Activated CD4-positive, CD25-positive, alpha-beta regulatory T cell treated with anti-CD3 and anti-CD28 coated beads, Interleukin-2, amount 50 U/mL, for 72 hours (primary cell): ENCODE data around the gene FOCAD.

Source experiments
- DNase-seq: peaks from one replicate; pipeline ENCODE4 v3.0.0; 2021

The FOCAD gene

DNA sequence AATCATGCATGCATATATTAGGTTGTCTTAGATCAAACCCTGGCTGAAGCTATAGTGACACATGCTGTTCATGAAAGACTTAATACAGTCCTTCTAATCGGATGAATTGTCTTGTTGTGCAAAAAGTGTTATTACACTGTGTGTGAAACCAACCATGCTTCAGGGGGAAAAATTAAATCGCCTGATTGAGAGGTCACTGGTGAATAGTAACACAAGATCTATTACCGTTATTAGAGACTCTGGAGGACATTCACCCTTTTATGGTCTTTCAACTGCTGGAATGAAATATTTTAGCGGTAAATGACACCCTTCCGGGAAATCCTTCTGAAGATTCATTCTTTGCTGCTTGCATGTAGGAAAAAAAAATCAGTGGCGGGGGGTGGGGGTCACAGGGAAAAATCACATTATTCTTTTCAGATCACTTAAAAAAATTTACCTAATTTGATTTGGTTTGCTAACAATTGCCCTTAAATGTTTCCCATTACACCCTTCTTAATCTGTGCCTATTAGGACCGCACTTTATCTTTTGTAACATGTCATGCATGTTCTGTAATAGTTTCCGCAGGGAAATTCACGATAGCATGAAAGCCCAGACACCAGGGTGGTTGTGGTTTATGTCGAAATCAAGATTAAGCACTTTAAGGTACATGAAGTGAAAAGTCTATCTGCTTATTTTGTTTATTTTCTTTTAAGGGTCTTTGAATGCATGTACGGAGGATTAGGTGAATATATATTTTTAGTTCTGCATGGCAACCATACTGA lies 120.6 kb downstream of the FOCAD start:
- DNase-seq: no peak

DNA sequence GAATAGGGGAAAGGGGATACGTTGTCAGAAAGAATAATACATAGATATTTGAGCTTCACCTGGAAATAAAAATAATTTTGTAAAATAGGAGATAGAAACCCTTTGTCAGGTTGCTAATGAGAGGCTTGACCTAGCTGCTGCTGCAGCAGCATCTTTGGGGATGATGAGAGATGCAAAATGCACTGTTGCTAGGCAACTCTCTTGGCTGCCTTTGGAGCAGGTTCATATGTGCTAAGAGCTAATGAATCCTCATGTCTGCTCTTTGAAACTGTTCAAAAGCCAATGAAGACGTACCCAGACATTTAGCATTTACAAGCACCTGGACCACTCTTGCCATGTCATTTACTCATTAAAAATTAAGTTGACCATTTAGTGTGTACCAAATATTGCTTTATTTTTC lies 121.7 kb downstream of the FOCAD start:
- DNase-seq: no peak

DNA sequence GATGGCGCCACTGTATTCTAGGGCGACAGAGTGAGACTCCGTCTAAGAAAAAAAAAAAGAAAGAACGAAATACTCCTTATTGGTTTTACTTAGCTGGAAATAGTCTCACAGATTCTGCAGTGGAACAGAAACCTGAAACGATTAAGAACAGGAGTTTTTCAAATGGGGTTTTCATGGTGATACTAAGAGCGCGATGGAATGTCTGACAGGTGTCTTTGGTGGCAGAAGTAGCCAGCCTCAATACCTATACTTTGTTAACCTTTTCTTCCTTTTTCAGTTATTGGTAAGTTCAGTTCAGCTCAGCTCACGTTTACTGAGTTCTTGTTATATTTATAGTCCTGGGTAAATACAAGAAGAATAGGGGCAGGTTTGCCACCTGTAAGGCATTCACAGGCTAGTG lies 123.9 kb downstream of the FOCAD start:
- no peak for DNase-seq

DNA sequence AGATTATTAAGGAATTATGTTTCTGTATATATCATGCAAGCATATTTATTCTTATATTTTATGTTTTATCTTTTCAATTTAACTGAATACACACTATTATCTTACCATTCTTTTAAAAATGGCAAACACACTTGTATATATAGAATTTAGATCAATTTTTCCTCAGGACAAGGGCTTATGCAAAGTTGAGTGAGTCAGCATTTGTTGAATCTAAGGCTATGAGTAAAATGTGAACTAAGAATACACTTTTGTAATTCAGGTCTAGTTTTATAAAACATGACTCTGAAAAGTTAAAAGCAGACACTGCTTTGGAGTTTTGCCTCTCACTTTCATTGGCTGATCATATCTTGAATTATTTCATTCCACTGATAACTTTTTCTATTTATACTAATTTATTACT lies 127.8 kb downstream of the FOCAD start:
- no peak for DNase-seq

DNA sequence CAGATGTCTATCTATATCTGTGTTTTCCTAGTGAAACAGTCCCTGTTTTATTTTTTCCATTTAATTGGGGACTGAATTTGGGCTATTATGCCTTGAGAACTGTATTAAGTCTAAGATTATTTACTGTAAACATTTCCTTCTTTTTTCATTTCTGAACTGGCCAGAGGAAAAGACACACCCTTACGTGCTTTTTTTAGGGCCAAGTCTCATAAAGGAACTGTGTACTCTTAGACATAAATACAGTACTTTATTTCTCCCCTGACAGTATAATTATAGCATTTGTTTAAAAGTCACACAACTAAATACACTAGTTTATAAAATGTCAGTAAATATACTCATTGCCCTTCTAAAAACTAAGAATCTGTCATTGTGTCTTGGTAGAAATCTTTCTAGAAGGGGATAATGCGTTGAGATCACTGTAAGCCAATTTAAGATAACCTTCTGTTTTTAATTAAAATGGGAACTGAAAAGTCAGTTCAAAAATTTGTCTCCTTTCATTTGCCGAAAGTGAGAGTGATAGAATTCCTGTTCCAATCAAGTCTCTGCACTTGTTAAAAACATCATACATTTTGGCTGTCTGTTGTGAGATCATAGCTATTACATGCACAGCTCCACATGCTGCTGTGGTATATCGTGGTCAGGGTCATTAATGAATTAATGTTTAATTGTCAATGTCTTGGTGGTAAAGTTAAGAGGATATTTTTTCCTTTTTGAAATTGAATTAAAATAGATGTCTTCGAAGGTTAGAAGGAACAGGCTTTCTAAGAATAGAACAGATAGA lies 132.1 kb downstream of the FOCAD start:
- DNase-seq: no peak

DNA sequence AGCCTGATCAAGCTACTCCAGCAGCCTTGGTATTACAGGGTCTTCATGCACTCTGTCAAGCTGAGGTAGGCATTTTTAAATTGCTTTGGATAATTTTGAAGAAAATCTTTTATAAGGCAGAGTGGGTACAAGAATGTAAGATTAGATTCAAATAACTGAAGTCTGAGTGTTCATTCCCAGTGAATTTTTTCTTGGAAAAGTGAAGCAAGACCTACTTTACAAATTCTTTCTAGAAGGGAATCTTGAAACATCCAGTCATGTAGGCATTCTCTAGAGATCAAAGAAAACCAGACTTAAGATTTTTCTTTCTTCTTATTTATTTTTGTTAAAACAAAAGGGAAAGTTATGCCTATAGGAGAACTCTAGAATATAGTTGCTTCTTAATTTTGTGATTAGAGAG lies 139.0 kb downstream of the FOCAD start:
- DNase-seq: no peak

DNA sequence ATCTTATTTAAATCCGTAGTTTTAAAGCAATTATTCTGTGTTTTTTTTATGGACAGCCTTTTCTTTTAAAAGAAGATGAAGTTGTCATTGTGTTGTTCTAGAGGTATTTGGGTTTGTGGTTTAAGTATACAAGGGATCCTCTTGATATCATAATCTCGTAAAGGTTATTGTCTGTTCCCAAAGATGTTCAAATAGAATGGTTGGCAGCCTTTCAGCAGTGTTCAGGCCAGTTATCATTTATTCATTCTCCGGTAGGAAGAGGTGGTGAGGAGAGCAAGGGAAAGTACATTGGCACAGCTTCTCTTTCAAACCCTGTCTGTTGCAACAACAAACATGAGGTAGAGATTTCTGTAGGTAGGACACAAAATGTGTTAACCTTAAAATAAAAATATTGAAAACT lies 147.0 kb downstream of the FOCAD start:
- DNase-seq: no peak

DNA sequence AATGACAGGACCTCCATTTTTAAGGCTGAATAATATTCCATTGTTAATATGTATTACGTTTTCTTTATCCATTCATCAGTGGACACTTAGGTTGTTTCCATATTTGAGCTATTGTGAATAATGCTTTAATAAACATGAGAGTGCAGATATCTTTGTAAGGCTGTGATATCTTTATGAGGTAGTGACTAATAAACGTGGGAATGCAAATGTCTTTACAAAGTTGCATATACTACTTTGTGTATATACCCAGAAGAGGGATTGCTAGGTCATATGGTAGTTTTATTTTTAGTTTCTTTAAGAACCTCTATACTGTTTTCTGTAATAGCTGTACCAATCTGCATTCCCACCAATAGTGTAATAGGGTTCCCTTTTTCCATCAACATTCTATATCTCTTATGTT lies 148.7 kb downstream of the FOCAD start:
- DNase-seq: no peak

DNA sequence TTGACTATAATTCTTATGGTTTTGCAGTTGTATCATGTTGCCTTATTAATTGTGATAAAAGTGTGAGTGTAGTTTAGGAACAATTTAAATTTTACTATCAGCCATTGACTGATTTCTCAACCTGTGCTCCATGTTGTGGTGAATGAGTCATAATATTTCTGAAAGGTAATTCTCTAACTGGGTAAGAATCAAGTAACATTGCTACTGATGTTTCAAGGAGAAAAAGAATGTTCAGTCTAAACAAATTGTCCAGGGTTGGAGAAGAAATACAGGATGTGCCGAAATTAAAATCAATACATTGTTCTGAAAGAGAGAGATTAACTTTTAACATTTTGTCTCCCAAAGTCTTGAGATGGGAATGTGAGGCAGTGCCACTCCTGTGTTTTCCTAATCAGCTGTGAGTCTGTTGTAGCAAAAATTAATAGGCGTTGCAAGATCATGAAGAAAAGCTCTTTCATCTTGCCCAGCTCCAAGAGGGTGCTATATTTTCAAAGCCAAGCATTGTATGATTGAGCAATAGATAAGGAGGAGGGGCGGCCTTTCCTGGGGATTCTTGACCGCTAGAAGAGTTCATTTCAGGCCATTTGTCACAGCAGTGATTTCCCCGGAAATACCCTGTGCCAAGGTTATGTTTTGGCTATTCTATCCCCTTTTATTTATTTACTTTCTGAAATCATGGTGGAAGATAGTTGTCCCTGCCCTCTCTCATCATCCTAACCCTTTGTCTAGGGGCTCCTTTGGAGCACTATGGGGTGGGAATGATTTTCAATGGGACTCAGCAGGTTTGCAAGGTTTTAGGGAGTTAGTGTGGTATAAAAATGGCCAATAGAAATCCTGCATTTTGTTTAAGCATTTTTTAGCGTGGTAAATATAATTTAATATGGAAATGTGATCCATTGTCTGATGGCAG lies 151.6 kb downstream of the FOCAD start:
- DNase-seq: no peak

DNA sequence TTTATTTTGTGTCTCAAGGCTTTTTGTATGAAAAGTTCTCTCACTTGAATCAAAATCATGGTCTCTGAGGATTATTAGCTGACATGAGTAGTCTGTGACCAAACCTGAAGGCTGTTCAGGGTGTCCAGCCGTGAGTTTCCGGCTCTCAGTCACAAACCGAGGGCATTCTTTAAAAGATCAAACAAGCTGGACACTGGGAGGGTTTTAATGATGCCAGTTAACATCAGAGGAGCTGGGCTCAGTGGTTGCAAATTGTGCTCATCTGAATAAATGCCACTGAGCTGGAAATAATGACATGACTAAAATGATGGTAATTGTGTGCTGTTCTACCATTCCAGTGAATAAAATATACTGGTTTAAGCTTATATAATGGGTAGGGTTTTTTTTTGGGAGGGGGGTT lies 153.1 kb downstream of the FOCAD start:
- no peak for DNase-seq

DNA sequence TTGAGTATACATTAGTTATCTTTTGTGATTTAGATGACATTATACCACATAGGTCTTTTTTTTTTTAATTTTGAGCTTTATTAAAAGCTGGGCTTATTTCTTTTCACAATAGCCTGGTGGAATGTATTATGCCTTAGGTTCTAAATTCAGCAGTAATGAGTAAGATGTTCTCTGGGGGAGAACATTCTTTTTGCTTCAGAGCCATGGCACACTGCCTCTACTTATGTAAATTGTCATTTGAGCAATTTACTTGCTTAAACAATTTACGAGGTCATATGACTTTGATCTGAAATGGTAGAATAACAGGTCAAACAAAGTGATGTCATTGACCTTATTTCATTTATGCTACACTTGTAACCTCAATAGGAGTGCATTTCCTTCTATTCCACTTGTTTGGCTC lies 154.2 kb downstream of the FOCAD start:
- DNase-seq: no peak

DNA sequence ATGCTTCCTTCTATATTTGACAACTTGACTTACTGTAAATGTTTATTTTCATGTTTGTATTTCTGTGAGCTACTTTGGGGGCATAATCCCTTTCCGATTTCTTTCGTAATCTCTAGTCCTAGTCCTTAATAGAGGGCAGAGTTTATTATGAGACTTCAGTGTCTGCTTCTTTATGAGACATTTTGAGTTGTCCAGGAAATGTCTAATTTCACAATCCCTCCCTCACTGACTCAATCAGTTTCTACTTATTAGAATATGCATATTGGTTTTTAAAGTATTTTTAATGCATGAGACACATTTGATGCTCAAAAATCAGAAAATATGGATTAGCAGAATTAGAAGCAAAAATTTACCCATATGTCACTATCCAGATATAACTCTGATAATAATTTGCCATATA lies 160.9 kb downstream of the FOCAD start:
- no peak for DNase-seq

DNA sequence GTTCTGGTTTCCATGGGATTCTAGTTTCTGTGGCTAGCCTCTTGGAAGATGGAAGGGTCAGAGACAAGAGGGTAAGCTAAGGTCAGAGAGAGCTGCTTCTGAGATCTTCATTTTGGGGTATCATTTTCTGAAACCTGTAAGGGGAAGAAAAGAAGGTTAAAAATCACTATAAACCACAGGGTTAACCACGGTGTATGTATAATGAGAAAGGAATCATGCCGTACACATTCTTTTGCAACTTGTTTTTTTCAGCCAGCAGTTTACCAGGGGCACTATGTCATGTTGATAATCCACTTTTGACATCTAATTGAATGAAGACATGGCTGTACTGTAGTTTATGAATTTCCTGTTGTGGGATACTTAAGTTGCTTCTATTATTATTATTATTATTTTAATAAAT lies 164.4 kb downstream of the FOCAD start:
- DNase-seq: no peak

DNA sequence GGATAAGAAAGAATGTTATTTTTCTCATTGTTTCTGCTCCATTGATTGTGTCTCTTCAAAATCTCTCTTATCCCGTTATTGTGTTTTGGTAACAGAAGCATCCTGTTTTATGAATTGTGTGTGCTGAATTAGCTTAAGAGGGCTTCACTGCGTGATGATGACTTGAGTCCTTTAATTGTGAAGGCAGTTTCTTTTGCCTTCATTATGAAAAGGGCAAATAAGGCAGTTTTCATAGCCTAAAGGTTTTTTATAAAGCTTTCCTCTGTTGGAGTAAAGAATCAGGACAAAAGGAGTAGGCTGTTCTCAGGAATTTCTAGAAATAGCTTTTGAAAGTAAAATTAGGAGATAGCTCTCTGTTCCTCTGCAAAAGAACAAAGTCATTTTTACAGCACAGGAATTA lies 169.8 kb downstream of the FOCAD start:
- DNase-seq: no peak

DNA sequence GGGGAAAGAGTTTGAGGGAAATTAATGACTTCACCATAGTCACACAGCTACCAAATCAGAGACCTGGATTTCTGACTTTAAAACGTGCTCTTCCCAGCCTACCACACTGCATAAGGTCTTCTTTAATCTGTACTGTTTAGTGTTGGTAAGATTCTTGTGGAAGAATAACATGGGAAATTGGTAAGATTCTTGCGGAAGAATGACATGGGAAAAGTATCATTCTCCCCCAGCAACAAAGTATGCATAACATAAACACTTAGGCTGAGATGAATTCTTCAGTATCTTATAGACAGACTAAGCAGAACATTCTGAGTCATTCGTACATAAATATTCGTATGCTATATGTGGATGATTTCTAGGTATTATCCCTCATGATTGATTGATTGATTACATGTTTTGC lies 170.4 kb downstream of the FOCAD start:
- no peak for DNase-seq

DNA sequence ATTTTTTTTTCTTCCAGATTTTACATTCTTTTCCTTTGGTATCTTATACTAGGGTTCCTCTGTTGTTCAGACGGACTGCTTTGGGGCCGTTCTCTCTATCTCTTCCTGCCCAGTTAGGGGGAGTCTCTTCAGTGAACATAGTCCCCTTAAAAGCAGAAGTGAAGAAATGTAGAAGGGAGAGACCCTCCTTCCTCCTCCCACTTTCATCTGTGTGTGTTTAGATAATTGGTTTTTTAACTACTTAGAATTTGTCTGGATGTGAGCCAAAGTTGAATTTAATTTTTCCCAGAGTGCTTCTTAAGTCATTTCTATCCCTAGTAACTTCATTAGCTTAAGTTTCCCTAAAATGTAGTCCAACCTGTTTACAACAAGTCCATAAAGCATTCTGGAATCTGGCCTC lies 179.9 kb downstream of the FOCAD start:
- DNase-seq: no peak

DNA sequence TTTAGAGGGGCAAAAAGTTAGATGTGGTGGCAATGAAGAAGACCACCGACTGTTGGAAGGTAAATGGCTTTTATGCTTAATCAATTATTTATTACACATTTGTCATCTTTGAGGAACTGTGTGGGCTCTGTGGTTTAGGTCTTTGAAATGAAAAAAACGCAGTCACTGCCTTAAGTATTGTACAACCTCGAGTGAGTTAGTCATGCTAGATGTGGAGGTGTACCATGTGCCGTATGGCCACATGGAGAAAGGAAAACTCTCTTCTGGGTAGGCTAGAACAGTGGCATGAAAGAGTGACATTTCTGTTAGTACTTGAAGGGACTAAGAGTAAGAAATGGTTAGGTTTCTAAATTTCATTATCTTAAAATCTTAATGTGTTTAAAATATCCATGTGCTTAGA lies 181.3 kb downstream of the FOCAD start:
- no peak for DNase-seq

DNA sequence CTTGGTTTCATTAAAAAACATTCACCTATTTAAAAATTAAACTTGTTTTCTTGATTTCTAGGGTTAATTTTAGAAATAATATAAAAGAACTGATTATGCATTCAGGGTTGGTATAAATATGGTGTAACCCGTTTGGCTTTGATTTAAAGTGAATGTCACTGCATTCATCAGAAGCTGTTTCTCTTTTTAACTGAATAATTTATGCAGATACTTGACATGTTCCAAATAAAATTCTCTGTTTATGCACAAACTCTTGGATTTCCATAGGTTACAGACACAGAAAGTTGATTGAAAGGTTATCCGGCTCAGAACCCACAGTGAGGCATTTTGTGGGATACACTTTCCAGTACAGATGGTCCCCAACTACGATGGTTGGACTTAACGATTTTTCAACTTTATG lies 186.1 kb downstream of the FOCAD start:
- no peak for DNase-seq

DNA sequence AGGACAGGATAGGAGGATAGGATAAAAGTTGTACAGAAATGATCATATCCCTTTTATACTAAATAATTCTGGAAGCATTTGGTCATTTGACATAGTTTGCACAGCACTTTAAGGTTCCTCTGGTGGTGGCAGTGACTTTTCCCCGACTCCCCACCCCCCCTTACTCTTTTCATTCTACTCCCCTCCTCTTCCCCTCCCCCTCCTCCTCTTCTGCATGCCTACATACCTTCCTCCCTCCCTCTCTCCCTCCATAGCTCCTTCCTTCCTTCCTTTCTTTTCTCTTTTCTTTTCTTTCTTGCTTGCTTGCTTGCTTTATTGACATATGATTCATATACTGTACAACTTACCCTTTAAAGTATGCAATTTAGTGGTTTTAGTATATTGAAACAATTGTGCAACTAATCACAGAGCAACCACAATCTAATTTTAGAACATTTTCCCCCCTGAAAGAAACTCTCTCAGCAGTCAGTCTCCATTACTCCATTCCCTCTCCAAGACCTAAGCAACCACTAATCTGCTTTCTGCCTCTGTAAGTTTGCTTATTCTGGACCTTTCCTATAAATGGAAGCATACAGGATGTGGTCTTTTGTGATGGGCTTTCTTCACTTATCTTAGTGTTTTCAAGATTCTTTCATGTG lies 188.4 kb downstream of the FOCAD start:
- DNase-seq: no peak

DNA sequence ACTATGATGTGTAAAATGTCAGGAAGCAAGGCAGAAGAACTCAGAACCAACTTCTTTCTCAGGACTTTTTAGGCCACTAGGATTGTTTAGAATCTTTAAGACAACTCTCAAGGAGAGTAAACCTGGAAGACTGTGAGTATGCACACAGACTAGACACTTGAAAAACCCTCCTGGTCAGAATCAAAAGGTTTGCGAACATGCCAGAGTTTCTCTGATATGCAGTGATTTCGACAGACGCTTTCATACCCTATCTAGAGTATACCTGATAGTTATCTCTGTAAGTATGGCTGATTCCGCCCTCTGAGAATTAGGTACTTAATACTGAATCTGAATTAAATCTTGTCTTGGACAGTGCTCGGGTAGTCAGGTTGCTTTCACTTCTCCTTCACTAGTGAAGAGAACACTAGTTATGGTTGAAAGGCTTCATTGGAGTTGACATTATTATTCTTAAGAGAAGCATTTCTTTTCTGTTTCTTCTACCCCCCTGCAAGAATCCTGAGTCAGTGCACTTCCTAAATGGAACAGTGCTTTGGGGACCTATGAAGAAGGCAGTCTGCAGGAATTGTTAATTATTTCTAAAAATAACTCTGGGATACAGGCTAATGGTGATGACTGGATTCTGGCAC lies 189.3 kb downstream of the FOCAD start:
- no peak for DNase-seq

DNA sequence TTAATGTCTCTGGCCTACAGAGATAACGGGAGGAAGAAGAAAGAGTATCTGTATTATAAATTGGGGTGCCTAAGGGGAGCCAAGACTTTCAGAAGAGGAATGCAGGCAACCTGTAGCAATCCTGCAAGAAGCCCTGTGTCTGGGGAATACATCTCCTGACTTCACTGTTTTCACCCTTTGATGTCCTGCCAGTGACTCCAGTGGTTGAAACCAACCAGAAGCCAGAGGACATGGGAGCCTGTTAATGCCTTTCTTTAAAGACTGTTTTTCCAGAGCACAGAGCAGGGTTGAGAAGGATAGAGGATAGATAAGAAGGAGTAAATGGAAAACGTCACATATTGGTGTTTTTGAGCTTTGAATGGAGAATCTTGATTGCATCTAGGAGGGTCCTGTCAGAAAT lies 196.2 kb downstream of the FOCAD start:
- DNase-seq: no peak

DNA sequence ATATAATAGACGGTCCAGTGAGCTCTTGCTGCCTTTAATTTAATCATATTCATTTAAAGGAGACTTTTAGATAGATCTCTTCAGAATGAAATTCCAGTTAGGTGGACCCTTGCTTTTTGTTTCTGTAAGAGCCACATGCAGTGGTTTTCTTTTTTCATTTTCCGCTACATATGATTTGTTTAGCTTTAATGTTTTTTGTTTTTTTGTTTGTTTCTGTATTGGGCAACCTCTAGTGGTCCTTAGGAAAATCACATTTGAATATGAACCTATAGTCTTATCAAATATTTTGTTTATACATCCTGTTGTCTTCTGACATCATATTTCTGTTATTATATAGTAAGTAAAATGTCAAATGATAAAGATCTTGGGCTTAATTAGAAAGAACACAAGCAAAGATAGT lies 196.6 kb downstream of the FOCAD start:
- DNase-seq: no peak
